Tibial nerve (tissue), 4 donors: ENCODE data around the gene USP34.

Experiments used
- CTCF ChIP-seq, 5 experiments: fragments of 200-600 bp in 3 of 5; fragments of 450-650 bp in 2 of 5; sonication (generic) in 3 of 5; IDR thresholded peaks; one replicate each; pipeline ENCODE4 v1.5.1; 2016 to 2019; ENCODE audit warnings: antibody characterized with exemption in 5 of 5, mild to moderate bottlenecking in 3 of 5, moderate library complexity in 2 of 5
- EP300 ChIP-seq, 2 donors: sonication (generic); formaldehyde crosslinking; IDR thresholded peaks; one replicate each; pipeline ENCODE4 v1.6.1; 2017; ENCODE audit warnings: antibody characterized with exemption in 2 of 2, mild to moderate bottlenecking in 1 of 2
- POLR2A ChIP-seq, 2 donors: fragments of 450-650 bp; IDR thresholded peaks; one replicate each; pipeline ENCODE4 v1.6.1; 2017; ENCODE audit warnings: antibody characterized with exemption in 2 of 2, mild to moderate bottlenecking in 2 of 2, moderate library complexity in 2 of 2

GRCh38 chr2:61398413-61398812 lies 72.5 kb downstream of the USP34 start:
- TF ChIP-seq CTCF (IDR thresholded peaks at IDR 0.05) (no peak), POLR2A (IDR thresholded peaks at IDR 0.05) (no peak), EP300 (IDR thresholded peaks at IDR 0.05) (no peak)
